WTC11 (cell line): Measurements from ENCODE around the gene WNT8B.

Experiments used
- ELF4 ChIP-seq: sonication (generic); formaldehyde crosslinking; IDR thresholded peaks from 2 replicates; pipeline ENCODE4 v1.8.1; 2022; ENCODE audit warnings: low read depth, mild to moderate bottlenecking, moderate library complexity, missing genetic modification reagents
- FOXP1 ChIP-seq: sonication (generic); formaldehyde crosslinking; IDR thresholded peaks from 2 replicates; pipeline ENCODE4 v1.8.0; 2022; ENCODE audit warnings: missing genetic modification reagents, mild to moderate bottlenecking, moderate library complexity, borderline replicate concordance
- JUN ChIP-seq: sonication (generic); formaldehyde crosslinking; IDR thresholded peaks from 2 replicates; pipeline ENCODE4 v1.8.0; 2023; ENCODE audit warnings: mild to moderate bottlenecking, missing genetic modification reagents
- NR1H2 ChIP-seq: sonication (generic); formaldehyde crosslinking; IDR thresholded peaks from 2 replicates; pipeline ENCODE4 v1.9.0; 2021; ENCODE audit warnings: mild to moderate bottlenecking, moderate library complexity, missing genetic modification reagents
- SMAD3 ChIP-seq: sonication (generic); formaldehyde crosslinking; IDR thresholded peaks from 2 replicates; pipeline ENCODE4 v1.8.0; 2022; ENCODE audit warnings: missing genetic modification reagents, mild to moderate bottlenecking, borderline replicate concordance
- SP1 ChIP-seq: sonication (generic); formaldehyde crosslinking; conservative IDR thresholded peaks from 2 replicates; pipeline ENCODE4 v1.8.1; 2022; ENCODE audit warnings: missing genetic modification reagents
- ZNF219 ChIP-seq: sonication (generic); formaldehyde crosslinking; IDR thresholded peaks from 2 replicates; pipeline ENCODE4 v1.8.0; 2023; ENCODE audit warnings: missing genetic modification reagents, mild to moderate bottlenecking, borderline replicate concordance
- TF ChIP-seq, protein P1 (sequence below): fragments of 200-600 bp; IDR thresholded peaks from 2 replicates; pipeline ENCODE4 v1.8.0; 2022; ENCODE audit warnings: antibody characterized with exemption

DNA sequence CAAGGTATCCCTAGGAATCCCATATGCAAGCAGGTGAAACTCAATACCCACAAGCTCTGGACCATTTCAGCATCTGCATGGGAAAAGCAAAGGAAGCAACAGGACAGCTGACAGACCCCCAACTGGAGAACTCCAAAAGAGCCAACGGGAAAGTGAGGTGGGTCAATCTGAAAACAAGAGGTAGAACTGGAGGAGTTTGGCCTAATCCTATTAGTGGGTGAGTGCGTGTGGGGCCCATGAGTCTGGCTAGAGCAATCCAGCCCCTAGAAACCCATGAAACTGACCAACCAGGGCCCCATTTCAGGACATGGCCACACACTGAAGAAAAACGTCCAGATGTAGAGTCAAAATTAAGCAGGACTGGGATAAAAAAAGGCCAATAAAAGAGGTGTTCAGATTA is 26.6 kb upstream of the WNT8B start:
- TF ChIP-seq, protein P1, sequence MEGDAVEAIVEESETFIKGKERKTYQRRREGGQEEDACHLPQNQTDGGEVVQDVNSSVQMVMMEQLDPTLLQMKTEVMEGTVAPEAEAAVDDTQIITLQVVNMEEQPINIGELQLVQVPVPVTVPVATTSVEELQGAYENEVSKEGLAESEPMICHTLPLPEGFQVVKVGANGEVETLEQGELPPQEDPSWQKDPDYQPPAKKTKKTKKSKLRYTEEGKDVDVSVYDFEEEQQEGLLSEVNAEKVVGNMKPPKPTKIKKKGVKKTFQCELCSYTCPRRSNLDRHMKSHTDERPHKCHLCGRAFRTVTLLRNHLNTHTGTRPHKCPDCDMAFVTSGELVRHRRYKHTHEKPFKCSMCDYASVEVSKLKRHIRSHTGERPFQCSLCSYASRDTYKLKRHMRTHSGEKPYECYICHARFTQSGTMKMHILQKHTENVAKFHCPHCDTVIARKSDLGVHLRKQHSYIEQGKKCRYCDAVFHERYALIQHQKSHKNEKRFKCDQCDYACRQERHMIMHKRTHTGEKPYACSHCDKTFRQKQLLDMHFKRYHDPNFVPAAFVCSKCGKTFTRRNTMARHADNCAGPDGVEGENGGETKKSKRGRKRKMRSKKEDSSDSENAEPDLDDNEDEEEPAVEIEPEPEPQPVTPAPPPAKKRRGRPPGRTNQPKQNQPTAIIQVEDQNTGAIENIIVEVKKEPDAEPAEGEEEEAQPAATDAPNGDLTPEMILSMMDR, result no peak
- TF ChIP-seq ZNF219 (CRISPR knock-in tag), result no peak
- no peak for TF ChIP-seq FOXP1 (CRISPR knock-in tag)
- TF ChIP-seq SMAD3 (CRISPR knock-in tag), result no peak
- TF ChIP-seq ELF4 (CRISPR knock-in tag), result no peak
- TF ChIP-seq JUN (CRISPR knock-in tag), result no peak
- TF ChIP-seq SP1, result no peak
- no peak for TF ChIP-seq NR1H2 (CRISPR knock-in tag)
